ENCODE measurements around the gene TULP1. TPM values are rescaled to one million over a fixed set of nuclear protein-coding genes. Genes with fewer than 3 reads are reported as not detected.

Gene TULP1
- total RNA-seq, 1 experiment from 2014 or later: not detected

DNA sequence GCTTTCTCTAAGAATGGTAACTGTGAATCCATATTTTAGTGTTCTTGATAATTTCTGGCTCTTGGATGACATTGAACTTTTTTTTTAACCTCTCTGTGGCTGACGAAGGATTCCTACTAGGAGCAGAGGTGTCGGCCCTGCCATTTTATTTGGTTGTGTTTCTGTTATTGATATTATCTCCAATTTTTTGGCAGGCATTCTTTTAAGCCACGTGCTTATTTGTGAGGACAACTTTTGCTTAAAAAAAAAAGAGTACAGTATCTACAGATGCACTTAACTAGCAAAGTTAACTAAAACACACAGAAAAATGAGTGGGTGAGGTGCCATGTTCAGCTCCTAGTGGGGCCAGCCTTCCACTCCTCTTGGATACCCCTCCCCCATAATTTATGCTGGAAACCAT, 59.5 kb downstream of the TULP1 start:
- Histone ChIP-seq H3K23ac (ENCODE audit: insufficient read length, low read depth, low read length) (no peak overlapping the region), H3K23me2 (ENCODE audit: insufficient read length, low read depth, low read length, poor library complexity, severe bottlenecking) (peaks cover 5% of the 10 kb centered on the region), H4K8ac (replicated peaks; ENCODE audit: insufficient read length, low read depth, low read length) (no peak overlapping the region), H4K91ac (ENCODE audit: insufficient read length, low read depth, low read length) (no peak overlapping the region), H3K9me3 (ENCODE audit: control insufficient read depth, low read depth, low read length) (no peaks in the 10 kb centered on the region), H3K14ac (ENCODE audit: insufficient read depth, low read length) (no peak overlapping the region), H3K27me3 (ENCODE audit: insufficient read depth, low read length) (no peaks in the 10 kb centered on the region), H3K18ac (ENCODE audit: insufficient read length, low read depth, low read length) (no peak overlapping the region), H2AFZ (ENCODE audit: low read length) (no peak overlapping the region), H2BK20ac (ENCODE audit: low read depth, low read length, poor library complexity, severe bottlenecking) (no peak overlapping the region), H2BK120ac (ENCODE audit: low read depth, low read length, poor library complexity, severe bottlenecking) (no peak overlapping the region), H2BK5ac (ENCODE audit: insufficient read length, low read length) (no peak overlapping the region), H3K9ac (ENCODE audit: extremely low read depth, insufficient read length, low read length) (peak overlapping the region; percentile 2), H4K5ac (ENCODE audit: insufficient read length, low read depth, low read length) (no peak overlapping the region), H2BK15ac (ENCODE audit: low read depth, low read length) (no peak overlapping the region), H4K20me1 (ENCODE audit: control insufficient read depth, insufficient read depth, insufficient read length) (no peaks in the 10 kb centered on the region), H2AK5ac (ENCODE audit: insufficient read length, low read length) (no peak overlapping the region), H3K4ac (ENCODE audit: low read depth, low read length) (no peak overlapping the region), H3K79me2 (ENCODE audit: insufficient read depth, low read length) (no peaks in the 10 kb centered on the region), H3K56ac (ENCODE audit: insufficient read length, low read depth, low read length) (no peak overlapping the region), H2BK12ac (ENCODE audit: insufficient read length, low read depth, low read length) (no peak overlapping the region), H3K79me1 (ENCODE audit: insufficient read depth, low read depth, low read length, poor library complexity, severe bottlenecking) (no peaks in the 10 kb centered on the region), H3T11ph (ENCODE audit: low read length) (no peak overlapping the region), H3K27ac (ENCODE audit: insufficient read length, low read depth, low read length) (no peak overlapping the region), H3K4me2 (ENCODE audit: insufficient read depth, insufficient read length, low read length) (peak overlapping the region; percentile 61), H3K4me1 (ENCODE audit: insufficient read depth, low read length) (0 out of 2 replicates have a peak, but pooled peaks cover 7% of the 10 kb centered on the region)
- Mint-ChIP-seq H3K27ac (no peak overlapping the region), H3K4me1 (peaks cover 28 to 47% of the 10 kb centered on the region in 2 experiments), H3K4me3 (peak overlapping the region; percentile 70 to 79), H3K27me3 (ENCODE audit: low read depth) (peaks cover 17% of the 10 kb centered on the region), H3K36me3 (ENCODE audit: insufficient read depth in 1 of 3, low read depth in 3 of 3) (peaks cover 10 to 18% (median 15%) of the 10 kb centered on the region in 3 experiments), H3K9me3 (no peaks in the 10 kb centered on the region)
- no CpG with 5 or more reads among the region's 3 CpGs for WGBS (ENCODE audit: extremely low coverage, insufficient read length, low lambda C conversion rate)
- TF ChIP-seq CTCF (conservative IDR thresholded peaks at IDR 0.05): no peak
- DNase-seq: no peak
